Fibroblast of pulmonary artery (primary cell): ENCODE results near the gene SLC6A13.

Experiments used
- DNase-seq: peaks from one replicate; pipeline ENCODE4 v3.0.0-alpha.2; 2010; ENCODE audit warnings: low read depth
- H3K4me3 ChIP-seq: replicated peaks from 2 replicates; pipeline ENCODE4 v1.5.1; 2011; ENCODE audit warnings: low read depth, mild to moderate bottlenecking, control low read depth, low read length, moderate library complexity
- CTCF ChIP-seq: IDR thresholded peaks from 2 replicates; pipeline ENCODE4 v1.5.1; 2011; ENCODE audit warnings: mild to moderate bottlenecking, control low read depth, low read length, inconsistent platforms; ENCODE audit errors: missing control alignments

Gene SLC6A13

DNA sequence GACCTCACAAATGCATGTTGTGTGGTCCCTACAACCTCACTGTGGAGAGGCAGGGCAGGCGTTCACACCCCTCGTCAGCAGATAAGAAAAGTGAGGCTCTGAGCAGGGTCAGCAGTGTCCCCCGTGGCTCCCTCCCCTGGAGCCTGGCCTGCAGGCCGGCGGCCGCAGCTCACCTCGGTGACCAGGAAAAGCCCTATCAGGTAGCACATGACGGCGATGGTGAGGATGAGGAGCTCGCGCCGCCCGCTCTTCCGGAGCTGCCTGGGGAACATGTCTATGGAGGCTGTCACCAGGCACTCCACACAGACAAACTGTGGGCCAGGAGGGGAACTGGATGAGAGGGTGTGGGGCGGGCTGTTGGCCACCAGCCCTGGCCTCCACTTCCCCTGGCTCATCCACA, 66.7 kb downstream of the SLC6A13 start:
- H3K4me3 ChIP-seq = no peak overlapping the region
- TF ChIP-seq CTCF = no peak
- no peak for DNase-seq

GRCh38 chr12:195156-195555, 67.5 kb downstream of the SLC6A13 start:
- no peak overlapping the region for H3K4me3 ChIP-seq
- DNase-seq = no peak
- no peak for TF ChIP-seq CTCF

GRCh38 chr12:194276-194675, 68.4 kb downstream of the SLC6A13 start:
- no peak for TF ChIP-seq CTCF
- H3K4me3 ChIP-seq = no peak overlapping the region

GRCh38 chr12:193261-193660, 69.4 kb downstream of the SLC6A13 start:
- no peak for TF ChIP-seq CTCF
- no peak overlapping the region for H3K4me3 ChIP-seq
- peak; percentile 33 for DNase-seq

More at GRCh38 chr12:194276-194675, 68.4 kb downstream of the SLC6A13 start:
- no peak for DNase-seq

GRCh38 chr12:191541-191940, 71.1 kb downstream of the SLC6A13 start:
- TF ChIP-seq CTCF = no peak
- H3K4me3 ChIP-seq = no peak overlapping the region
- DNase-seq = no peak

GRCh38 chr12:190881-191280, 71.8 kb downstream of the SLC6A13 start:
- no peak for TF ChIP-seq CTCF
- H3K4me3 ChIP-seq = no peak overlapping the region
- DNase-seq = no peak

- no peak overlapping the region for H3K4me3 ChIP-seq
- no peak for DNase-seq
- no peak for TF ChIP-seq CTCF
These were observed 73.0 kb downstream of the SLC6A13 start for GRCh38 chr12:189622-189962.
